GM12892 (cell line): ENCODE data around the gene KIF6.

ENCODE experiments used
- DNase-seq: peaks from one replicate; pipeline ENCODE4 v3.0.0; 2011; ENCODE audit not compliant: insufficient read length
- FAIRE-seq: peaks from 2 replicates; lab custom pipeline; 2011; peaks lifted over from hg19 to GRCh38; lab: Jason Lieb, UNC
- POLR2A ChIP-seq: IDR thresholded peaks from 2 replicates; pipeline ENCODE4 v1.6.1; 2011; ENCODE audit warnings: low read depth, low read length, control low read depth
- POLR2AphosphoS5 ChIP-seq: IDR thresholded peaks from 2 replicates; pipeline ENCODE4 v1.6.1; 2011; ENCODE audit warnings: low read depth, low read length, control low read depth
- TAF1 ChIP-seq: IDR thresholded peaks from 2 replicates; pipeline ENCODE4 v1.6.1; 2011; ENCODE audit warnings: low read depth, mild to moderate bottlenecking, control low read depth, low read length, borderline replicate concordance

Gene KIF6

DNA sequence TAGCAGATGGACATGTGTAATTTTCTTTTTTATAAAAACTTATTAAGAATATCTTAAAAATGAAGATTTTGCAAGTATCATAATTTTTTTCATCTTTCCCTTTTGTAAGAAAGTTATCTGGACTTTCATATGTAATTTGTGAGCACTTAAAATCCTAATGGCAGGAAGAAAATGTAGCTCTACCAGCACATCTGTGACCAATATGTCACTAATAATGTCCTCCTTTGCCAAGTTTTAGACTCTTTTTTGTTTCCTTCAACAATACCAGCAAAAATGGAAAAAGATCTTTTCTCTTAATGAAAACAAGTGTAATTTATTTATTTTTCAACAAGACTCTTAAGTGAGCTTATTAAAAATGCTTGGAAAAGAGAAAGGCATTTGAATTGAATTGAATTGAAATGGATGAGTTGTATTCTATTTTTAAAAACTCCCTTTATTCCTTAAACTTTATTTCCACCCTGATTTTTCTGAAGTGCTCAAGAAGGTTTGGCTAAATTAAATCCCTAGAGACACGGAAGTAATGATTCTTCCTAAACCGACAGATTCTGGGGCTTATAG, 110.7 kb downstream of the KIF6 start:
- FAIRE-seq (no peak), DNase-seq (no peak)
- no peak for TF ChIP-seq POLR2A
- TF ChIP-seq POLR2AphosphoS5, result no peak
- TF ChIP-seq TAF1, result no peak

DNA sequence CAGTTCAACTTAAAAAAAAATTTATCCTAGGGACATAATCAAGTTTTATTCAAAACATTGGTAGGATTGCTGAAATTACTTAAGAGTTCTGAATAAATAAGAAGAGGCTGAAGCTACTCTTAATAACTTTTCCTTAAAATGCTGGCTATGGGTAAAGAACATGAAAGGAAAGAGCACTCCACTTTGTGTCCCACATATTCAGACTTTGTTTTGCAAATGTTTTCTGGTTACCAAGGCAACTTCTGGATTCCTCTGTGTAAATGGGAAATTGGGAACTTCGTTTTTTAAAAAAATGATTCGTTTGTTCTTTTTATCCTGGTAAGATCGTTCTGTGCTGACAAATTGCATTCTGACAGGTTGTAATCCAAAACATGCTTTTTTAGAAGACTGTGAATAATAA, 115.0 kb downstream of the KIF6 start:
- TF ChIP-seq TAF1, result no peak
- TF ChIP-seq POLR2AphosphoS5, result no peak
- TF ChIP-seq POLR2A, result no peak
- no peak for DNase-seq
- no peak for FAIRE-seq

DNA sequence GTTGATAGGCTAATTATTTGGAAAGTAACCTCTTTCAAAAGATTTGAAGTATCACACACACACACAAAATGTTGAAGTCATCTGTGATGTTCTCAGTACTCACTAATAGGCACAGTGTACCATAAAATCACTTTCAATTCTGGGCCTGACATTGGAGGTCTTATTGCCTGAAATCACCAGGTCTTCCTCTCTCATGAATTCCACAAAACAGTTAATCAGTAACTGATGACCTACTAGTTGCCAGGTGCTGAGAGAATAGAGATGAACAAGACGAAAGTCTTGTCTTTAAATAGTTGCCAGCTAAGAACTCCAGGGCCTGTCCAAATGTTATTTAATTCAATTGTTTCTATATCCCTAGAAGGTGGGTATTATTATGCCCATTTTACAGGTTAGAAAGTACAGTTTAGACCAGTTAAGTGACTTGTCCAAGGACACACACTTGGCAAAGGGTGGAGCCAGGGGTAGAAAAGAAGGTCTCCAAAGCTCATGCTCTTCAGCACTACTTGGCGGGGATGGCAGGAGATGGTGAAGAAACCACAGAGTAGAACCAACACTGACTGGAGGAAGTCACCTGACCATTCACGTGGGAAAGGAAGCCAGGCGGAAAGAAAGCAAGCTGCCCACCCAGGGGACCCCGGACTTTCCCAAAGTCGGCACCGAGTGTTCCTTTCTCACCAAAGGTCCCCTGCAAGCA, 116.4 kb downstream of the KIF6 start:
- FAIRE-seq, result peak; percentile 64
- DNase-seq, result no peak
- TF ChIP-seq POLR2A (no peak), POLR2AphosphoS5 (no peak), TAF1 (no peak)

DNA sequence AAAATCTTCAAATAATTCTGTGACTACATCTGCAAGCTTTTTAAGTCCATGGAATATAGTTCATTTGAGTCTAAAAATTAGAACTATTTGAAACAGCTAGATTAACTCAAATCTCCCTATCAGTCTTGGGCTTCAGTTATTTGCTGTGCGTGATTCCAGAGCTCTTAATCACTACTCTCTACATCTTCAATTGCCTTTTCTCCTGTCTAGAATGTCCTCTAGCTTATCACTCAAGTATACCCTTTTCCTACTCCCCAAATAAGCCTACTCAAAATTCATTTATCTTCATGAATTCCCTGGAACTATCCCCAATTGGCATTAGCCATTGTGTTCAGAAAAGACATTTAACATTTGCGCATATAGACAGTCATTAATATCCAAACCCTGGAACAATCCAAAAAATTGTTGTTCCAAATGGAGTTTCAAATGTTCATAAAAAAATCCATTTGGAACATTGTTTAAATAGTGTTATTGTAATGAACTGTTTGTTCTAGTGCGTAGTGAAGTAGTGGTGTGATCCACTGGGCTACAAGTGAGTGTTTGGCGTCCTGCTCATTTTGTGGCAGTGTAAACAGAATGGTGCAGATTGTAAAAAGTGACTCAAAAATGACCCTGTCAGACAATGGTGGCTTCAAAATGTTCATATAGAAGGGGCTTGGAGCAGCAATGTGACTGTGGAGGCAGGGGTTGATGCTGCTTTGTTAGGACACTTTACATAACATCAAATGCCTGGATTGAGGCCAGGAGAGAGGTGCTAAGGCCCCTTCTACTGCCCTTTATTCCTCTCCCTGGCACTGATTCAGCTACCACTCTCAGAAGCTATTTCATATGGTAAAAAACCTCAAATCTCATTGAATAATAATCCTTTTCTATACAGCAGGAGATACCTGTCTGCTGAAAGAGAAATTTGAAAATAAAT, 122.3 kb downstream of the KIF6 start:
- DNase-seq (no peak), FAIRE-seq (no peak)
- no peak for TF ChIP-seq TAF1
- no peak for TF ChIP-seq POLR2A
- TF ChIP-seq POLR2AphosphoS5, result no peak

- TF ChIP-seq POLR2A (no peak), TAF1 (no peak), POLR2AphosphoS5 (no peak)
- FAIRE-seq (no peak), DNase-seq (no peak)
Measured at GRCh38 chr6:39599973-39600372, 125.2 kb downstream of the KIF6 start.

DNA sequence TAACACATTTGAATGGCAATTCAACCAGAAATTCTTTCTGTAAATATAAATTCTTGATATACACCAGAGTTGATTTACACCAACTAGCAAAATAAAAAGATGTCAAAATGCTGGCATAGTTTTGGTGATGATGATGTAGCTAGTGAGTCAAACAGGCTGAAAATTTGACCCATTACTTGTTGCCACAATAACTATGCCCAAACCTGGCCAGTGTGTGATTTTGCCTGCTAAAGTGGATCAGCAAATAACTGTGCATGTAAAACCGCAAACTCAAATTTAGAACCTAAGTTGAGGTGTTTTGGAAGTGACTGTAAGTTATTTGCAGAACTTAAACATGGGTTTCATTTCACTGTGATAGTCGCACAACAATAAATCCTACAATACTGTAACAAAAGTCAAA, 125.9 kb downstream of the KIF6 start:
- DNase-seq, result no peak
- no peak for TF ChIP-seq POLR2A
- no peak for TF ChIP-seq TAF1
- no peak for TF ChIP-seq POLR2AphosphoS5
- peak; percentile 9 for FAIRE-seq

- TF ChIP-seq POLR2AphosphoS5, result no peak
- TF ChIP-seq TAF1, result no peak
- no peak for TF ChIP-seq POLR2A
- no peak for FAIRE-seq
- no peak for DNase-seq
Measured at GRCh38 chr6:39594285-39594684, 130.9 kb downstream of the KIF6 start.

DNA sequence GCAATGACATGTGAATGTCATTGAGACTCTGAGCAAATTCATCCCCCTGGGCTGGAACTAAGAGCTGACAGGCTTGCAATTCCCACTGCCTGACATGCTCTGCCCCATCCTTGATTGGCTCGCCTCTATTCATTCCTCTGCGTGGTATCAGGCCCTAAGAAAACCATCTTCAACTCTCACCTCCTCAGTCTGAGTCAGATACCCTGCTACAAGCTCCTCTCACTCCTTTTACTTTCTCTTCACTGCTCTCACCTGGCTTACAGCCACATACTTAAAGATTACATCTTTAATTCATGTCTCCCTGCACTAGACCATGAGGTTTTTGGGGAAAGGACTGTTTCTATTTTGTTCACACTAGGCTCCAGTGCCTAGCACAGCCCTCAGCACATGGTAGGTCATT, 131.6 kb downstream of the KIF6 start:
- no peak for FAIRE-seq
- DNase-seq, result no peak
- TF ChIP-seq POLR2AphosphoS5 (no peak), POLR2A (no peak), TAF1 (no peak)

DNA sequence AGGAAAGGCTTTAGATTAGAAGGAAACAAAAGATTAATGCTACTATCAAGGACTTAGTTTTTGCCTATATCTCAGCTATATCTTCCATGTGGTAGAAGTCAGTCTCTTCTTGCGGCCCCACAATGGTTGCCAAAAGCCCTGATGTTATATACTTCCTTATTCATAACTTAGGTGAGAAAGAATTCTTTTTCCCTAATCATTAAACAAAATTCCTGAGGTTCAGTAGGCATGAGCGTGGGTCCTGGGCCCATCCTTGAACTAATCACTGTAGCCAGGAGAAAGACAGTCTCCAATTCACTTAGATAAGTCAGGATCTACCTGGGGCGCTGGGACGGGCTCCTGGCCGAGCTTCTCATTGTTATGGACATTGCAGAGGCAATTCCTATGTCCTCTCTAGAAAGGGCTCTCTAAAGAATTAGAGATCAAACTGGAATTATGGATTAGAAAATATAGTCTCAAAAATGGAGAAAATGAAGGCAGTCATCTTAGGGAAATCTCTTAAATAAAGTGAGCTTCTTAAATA, 134.3 kb downstream of the KIF6 start:
- no peak for DNase-seq
- no peak for TF ChIP-seq POLR2AphosphoS5
- no peak for TF ChIP-seq POLR2A
- TF ChIP-seq TAF1, result no peak
- FAIRE-seq, result no peak

DNA sequence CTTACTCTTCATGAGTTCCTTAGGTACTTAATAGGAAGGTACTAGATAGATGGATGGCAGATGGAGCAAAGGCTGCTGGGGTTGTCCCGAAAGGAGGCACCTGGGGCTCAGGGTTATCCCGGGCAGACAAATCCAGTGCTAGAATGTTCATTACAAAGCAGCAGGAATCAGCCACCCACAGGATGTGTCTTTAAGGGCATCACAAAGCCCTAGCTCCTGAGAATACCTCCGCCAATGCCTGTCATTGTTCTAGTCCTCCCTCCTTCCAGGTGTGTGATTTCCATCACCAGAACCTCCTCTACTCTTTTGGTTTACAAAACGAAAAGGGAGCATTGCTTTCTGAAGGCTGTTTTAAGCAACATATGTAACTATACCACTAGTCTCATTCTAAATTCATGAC, 138.1 kb downstream of the KIF6 start:
- no peak for FAIRE-seq
- no peak for TF ChIP-seq POLR2AphosphoS5
- TF ChIP-seq TAF1, result no peak
- no peak for TF ChIP-seq POLR2A
- no peak for DNase-seq

GRCh38 chr6:39585641-39586040, 139.6 kb downstream of the KIF6 start:
- FAIRE-seq, result no peak
- no peak for DNase-seq
- TF ChIP-seq TAF1 (no peak), POLR2AphosphoS5 (no peak), POLR2A (no peak)
